Osteoblast (primary cell): Measurements from ENCODE around the gene SEMA3B. TPM values are rescaled to one million over a fixed set of nuclear protein-coding genes. Genes with fewer than 3 reads are reported as not detected.
"Not testable (repeated sequence)": the region's sequence is repeated elsewhere in the genome, so short reads cannot be mapped to it uniquely, and the experiment has no call there.

Experiments
- DNase-seq: peaks from one replicate; pipeline ENCODE4 v3.0.0; 2011; ENCODE audit warnings: low spot score, mixed read lengths; ENCODE audit not compliant: insufficient read length; ENCODE audit errors: missing footprints
- H2AFZ ChIP-seq: 2 replicates; pipeline ENCODE4 v1.6.0; 2011; ENCODE audit warnings: mild to moderate bottlenecking, low read length
- H3K27ac ChIP-seq: 2 replicates; pipeline ENCODE4 v1.5.1; 2011; ENCODE audit warnings: mild to moderate bottlenecking, low read depth, low read length, moderate library complexity
- H3K27me3 ChIP-seq: 2 replicates; pipeline ENCODE4 v1.6.0; 2012; ENCODE audit warnings: mild to moderate bottlenecking, control low read depth, inconsistent platforms, low read length, moderate library complexity; ENCODE audit not compliant: insufficient read depth
- H3K36me3 ChIP-seq: 2 replicates; pipeline ENCODE4 v1.5.1; 2011; ENCODE audit warnings: mild to moderate bottlenecking, low read length, control low read depth, moderate library complexity; ENCODE audit not compliant: insufficient read depth
- H3K4me1 ChIP-seq: 2 replicates; pipeline ENCODE4 v1.5.1; 2011; ENCODE audit warnings: mild to moderate bottlenecking, low read length, control low read depth, moderate library complexity; ENCODE audit not compliant: insufficient read depth
- H3K4me2 ChIP-seq: 2 replicates; pipeline ENCODE4 v1.6.0; 2011; ENCODE audit warnings: mild to moderate bottlenecking, low read length; ENCODE audit not compliant: insufficient read depth
- H3K4me3 ChIP-seq: fragments of 200-600 bp; sonication (generic); 3 replicates; pipeline ENCODE4 v1.5.1; 2012; ENCODE audit warnings: mild to moderate bottlenecking, low read length, inconsistent platforms; ENCODE audit not compliant: insufficient read depth
- H3K79me2 ChIP-seq: 2 replicates; pipeline ENCODE4 v1.6.0; 2012; ENCODE audit warnings: mild to moderate bottlenecking, low read length, control low read depth, inconsistent platforms; ENCODE audit not compliant: insufficient read depth
- H3K9me3 ChIP-seq: 2 replicates; pipeline ENCODE4 v1.5.1; 2011; ENCODE audit warnings: low read depth, low read length, control low read depth
- H4K20me1 ChIP-seq: 2 replicates; pipeline ENCODE4 v1.6.0; 2012; ENCODE audit warnings: mild to moderate bottlenecking, low read length, control low read depth; ENCODE audit not compliant: insufficient read depth
- total RNA-seq: library from RNA; depleted of rRNA; stranded (reverse); fragments of >200 nt; gene quantifications from 2 replicates; pipeline ENCODE4 v1.2.3, GENCODE V29; 2012
- TF ChIP-seq, protein P1 (sequence below): IDR thresholded peaks from 2 replicates; pipeline ENCODE4 v1.5.1; 2011; ENCODE audit warnings: mild to moderate bottlenecking, low read depth, low read length, moderate library complexity; ENCODE audit errors: extremely low read depth

The SEMA3B gene
- total RNA-seq, 1 donor, result 10.1 TPM

DNA sequence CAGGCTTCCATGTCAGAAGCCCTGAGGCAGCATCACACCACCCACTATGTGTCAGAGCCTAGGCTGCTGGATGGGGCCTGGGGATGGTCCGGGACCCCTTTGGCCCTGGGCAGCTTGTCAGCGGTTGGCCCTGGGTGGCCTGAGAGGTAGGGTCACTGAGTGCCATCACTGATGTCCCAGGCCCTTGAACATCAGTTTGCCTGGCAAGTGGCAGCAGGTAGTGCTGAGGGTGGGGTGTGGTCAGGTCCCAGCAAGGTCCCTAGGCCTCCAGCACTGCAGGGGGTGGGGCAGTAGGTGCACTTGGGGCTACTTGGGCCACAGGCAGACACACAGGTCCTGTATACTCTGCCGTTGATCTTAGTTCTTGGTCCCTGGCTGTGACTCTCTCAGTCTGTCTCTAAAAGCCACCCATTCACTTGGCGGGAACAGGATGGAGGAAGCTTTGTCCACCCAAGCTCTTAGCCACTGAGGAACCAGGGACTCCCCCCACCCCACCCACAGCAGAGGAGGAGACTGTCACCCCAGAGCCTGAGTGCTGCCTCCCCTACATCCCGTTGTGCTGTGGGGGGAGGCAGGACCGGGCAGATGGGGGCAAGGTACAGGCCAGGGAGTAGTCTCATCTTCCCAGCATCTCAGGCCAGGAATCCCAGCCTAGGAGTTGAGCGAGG lies 27.1 kb upstream of the SEMA3B start:
- peak overlapping the region; percentile 77 for H3K27ac ChIP-seq
- no peak overlapping the region for H3K4me3 ChIP-seq
- no peak for DNase-seq
- H3K4me2 ChIP-seq, result no peak overlapping the region
- H3K9me3 ChIP-seq, result no peaks in the 10 kb centered on the region
- no peak overlapping the region for H2AFZ ChIP-seq
- H3K4me1 ChIP-seq, result peaks cover 66% of the 10 kb centered on the region
- peaks cover 91% of the 10 kb centered on the region for H3K79me2 ChIP-seq
- peaks cover 72% of the 10 kb centered on the region for H4K20me1 ChIP-seq
- no peaks in the 10 kb centered on the region for H3K27me3 ChIP-seq
- TF ChIP-seq, protein P1, sequence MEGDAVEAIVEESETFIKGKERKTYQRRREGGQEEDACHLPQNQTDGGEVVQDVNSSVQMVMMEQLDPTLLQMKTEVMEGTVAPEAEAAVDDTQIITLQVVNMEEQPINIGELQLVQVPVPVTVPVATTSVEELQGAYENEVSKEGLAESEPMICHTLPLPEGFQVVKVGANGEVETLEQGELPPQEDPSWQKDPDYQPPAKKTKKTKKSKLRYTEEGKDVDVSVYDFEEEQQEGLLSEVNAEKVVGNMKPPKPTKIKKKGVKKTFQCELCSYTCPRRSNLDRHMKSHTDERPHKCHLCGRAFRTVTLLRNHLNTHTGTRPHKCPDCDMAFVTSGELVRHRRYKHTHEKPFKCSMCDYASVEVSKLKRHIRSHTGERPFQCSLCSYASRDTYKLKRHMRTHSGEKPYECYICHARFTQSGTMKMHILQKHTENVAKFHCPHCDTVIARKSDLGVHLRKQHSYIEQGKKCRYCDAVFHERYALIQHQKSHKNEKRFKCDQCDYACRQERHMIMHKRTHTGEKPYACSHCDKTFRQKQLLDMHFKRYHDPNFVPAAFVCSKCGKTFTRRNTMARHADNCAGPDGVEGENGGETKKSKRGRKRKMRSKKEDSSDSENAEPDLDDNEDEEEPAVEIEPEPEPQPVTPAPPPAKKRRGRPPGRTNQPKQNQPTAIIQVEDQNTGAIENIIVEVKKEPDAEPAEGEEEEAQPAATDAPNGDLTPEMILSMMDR, result no peak
- peaks cover 21% of the 10 kb centered on the region for H3K36me3 ChIP-seq

DNA sequence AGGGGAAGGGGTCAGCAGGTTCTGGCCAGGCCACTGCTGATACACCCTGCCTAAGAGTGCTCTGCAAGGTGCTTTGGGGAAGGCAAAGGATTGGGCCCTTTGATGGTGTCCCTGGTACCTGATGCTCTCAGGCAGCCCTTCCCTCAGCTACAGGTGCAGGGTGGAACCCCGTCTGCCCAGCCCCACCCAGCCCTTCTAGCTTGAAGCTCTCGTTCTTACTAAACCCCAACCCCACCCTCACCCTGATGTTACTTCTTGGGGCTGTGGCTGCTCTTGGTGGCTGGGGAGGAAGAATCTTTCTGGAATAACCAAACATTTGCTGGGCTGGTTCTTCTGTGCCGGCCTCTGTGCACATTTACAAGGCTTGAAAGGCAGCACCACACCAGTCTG lies 26.6 kb upstream of the SEMA3B start:
- TF ChIP-seq, protein P1, result no peak
- Histone ChIP-seq H3K9me3 (no peaks in the 10 kb centered on the region), H3K4me2 (peak overlapping the region; percentile 67), H3K36me3 (peaks cover 21% of the 10 kb centered on the region), H3K27ac (peak overlapping the region; percentile 77), H4K20me1 (peaks cover 76% of the 10 kb centered on the region), H3K4me3 (no peak overlapping the region), H3K27me3 (no peaks in the 10 kb centered on the region), H3K4me1 (peaks cover 69% of the 10 kb centered on the region), H2AFZ (no peak overlapping the region), H3K79me2 (peaks cover 91% of the 10 kb centered on the region)
- no peak for DNase-seq

DNA sequence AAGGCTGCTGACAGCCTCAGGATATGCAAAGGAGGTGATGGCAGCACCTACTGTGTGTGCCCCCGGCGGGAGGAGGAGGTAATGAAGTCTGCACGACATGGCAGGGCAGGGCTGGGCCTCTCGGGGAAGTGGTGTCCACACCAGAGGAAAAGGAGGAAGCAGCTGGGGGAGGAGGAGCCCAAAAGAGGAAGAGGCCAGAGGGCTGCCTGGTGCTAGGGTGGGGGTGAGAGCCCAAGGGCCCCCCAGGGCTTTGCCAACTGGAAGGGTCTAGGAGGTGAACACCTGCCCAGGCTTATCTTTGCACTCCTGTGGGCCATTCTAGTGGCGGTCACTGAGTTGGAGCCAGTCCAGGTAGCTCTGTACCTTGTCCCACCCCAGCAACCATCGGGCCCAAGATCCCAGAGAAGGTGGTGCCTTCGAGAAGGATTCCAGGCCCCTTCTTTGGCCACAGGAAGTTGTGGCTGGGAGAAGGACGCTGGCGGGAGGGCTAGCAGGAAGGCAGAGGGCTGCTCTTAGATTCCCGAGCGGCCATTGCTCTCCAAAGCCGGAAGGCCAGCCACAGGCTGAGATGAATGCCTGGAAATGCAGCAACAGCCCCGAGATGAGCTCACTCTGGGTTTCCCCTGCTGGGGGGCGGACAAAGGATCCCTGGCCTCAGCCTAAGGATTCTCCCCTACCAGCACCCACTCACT lies 25.9 kb upstream of the SEMA3B start:
- peak overlapping the region; percentile 77 for H3K27ac ChIP-seq
- DNase-seq, result peak; percentile 94
- peaks cover 69% of the 10 kb centered on the region for H3K4me1 ChIP-seq
- peaks cover 78% of the 10 kb centered on the region for H4K20me1 ChIP-seq
- no peaks in the 10 kb centered on the region for H3K27me3 ChIP-seq
- peaks cover 21% of the 10 kb centered on the region for H3K36me3 ChIP-seq
- H3K79me2 ChIP-seq, result peaks cover 91% of the 10 kb centered on the region
- TF ChIP-seq, protein P1, result no peak
- no peaks in the 10 kb centered on the region for H3K9me3 ChIP-seq
- peak overlapping the region; percentile 67 for H3K4me2 ChIP-seq
- peak overlapping the region; percentile 7 for H3K4me3 ChIP-seq
- peak overlapping the region; percentile 73 for H2AFZ ChIP-seq

DNA sequence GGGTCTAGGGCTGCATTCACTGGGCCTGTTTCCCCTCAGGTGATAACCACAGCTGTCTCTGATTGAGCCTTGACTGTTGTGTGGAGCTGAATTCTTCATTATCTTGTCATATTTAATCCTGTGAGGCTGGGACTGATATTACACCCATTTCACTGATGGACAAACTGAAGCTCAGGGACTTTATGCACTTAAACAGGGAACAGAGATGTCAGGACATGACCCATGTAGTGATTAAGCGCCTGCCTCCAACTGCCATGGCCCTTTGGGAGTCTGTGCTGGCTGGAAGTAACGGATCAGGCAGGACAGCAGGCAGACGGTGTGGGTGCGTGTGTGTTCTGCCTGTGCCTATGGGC lies 25.4 kb upstream of the SEMA3B start:
- peak overlapping the region; percentile 7 for H3K4me3 ChIP-seq
- TF ChIP-seq, protein P1, result no peak
- H3K9me3 ChIP-seq, result no peaks in the 10 kb centered on the region
- peaks cover 91% of the 10 kb centered on the region for H3K79me2 ChIP-seq
- peaks cover 74% of the 10 kb centered on the region for H4K20me1 ChIP-seq
- no peaks in the 10 kb centered on the region for H3K27me3 ChIP-seq
- DNase-seq, result no peak
- H2AFZ ChIP-seq, result peak overlapping the region; percentile 73
- H3K27ac ChIP-seq, result peak overlapping the region; percentile 77
- peaks cover 21% of the 10 kb centered on the region for H3K36me3 ChIP-seq
- peak overlapping the region; percentile 67 for H3K4me2 ChIP-seq
- peaks cover 70% of the 10 kb centered on the region for H3K4me1 ChIP-seq

DNA sequence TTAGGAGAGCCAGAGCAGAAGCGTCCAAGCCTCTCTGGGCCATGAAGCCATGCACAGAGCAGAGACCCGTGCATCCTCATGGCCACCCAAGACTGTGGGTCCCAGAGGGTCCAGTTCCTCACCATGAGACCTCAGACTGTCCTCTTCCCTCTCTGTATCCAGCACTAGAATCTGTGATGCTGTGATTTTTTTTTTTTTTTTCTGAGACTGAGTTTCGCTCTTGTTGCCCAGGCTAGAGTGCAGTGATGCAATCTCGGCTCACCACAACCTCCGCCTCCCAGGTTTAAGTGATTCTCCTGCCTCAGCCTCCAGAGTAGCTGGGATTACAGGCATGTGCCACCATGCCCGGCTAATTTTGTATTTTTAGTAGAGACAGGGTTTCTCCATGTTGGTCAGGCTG lies 24.1 kb upstream of the SEMA3B start:
- peaks cover 75% of the 10 kb centered on the region for H3K4me1 ChIP-seq
- peaks cover 11% of the 10 kb centered on the region for H3K36me3 ChIP-seq
- H3K27ac ChIP-seq, result peak overlapping the region; percentile 95

More for the DNA sequence above, 24.1 kb upstream of the SEMA3B start:
- not testable (repeated sequence) for H3K9me3 ChIP-seq, H3K4me2 ChIP-seq, H3K4me3 ChIP-seq, H3K27me3 ChIP-seq, H2AFZ ChIP-seq, DNase-seq
- peaks cover 91% of the 10 kb centered on the region for H3K79me2 ChIP-seq
- peaks cover 74% of the 10 kb centered on the region for H4K20me1 ChIP-seq
